HFFc6 (cell line): ENCODE results near the gene FXR2. TPM values are rescaled to one million over a fixed set of nuclear protein-coding genes. Genes with fewer than 3 reads are reported as not detected.

Experiments
- DNase-seq: peaks from one replicate; pipeline ENCODE4 v3.0.0-alpha.2; 2018
- H3K27ac Mint-ChIP-seq: 2 replicates; pipeline ENCODE4 v1.8.0; 2020; ENCODE audit warnings: mild to moderate bottlenecking, mixed read lengths
- H3K27me3 Mint-ChIP-seq: 2 replicates; pipeline ENCODE4 v1.8.0; 2021; ENCODE audit warnings: mild to moderate bottlenecking, moderate library complexity, mixed read lengths; ENCODE audit not compliant: insufficient read depth
- H3K36me3 Mint-ChIP-seq: 2 replicates; pipeline ENCODE4 v1.8.0; 2021; ENCODE audit warnings: low read depth, mixed read lengths
- H3K4me1 Mint-ChIP-seq: 2 replicates; pipeline ENCODE4 v1.8.0; 2020; ENCODE audit warnings: low read depth, mixed read lengths
- H3K4me3 Mint-ChIP-seq: 2 replicates; pipeline ENCODE4 v1.8.0; 2020; ENCODE audit warnings: mild to moderate bottlenecking, moderate library complexity, mixed read lengths
- H3K9me3 Mint-ChIP-seq: 2 replicates; pipeline ENCODE4 v1.8.0; 2020; ENCODE audit warnings: mild to moderate bottlenecking, mixed read lengths
- total RNA-seq, 6 experiments: library from RNA; stranded (reverse); fragmentation: NEBNext Ultra II Directional; extraction: Animal tissue kit (Norgen Biotek cat#: 25700); gene quantifications; 2 replicates in 1 of 6; 3 replicates in 5 of 6; pipeline ENCODE4 v1.2.3, GENCODE V29; 2021
- TF ChIP-seq, protein P1 (sequence below): fragments of 200-600 bp; sonication (generic); IDR thresholded peaks from 2 replicates; pipeline ENCODE4 v1.5.0; 2021; ENCODE audit warnings: antibody characterized with exemption, mild to moderate bottlenecking

Gene FXR2
- total RNA-seq, 6 experiments from 2014 or later = 49.3 to 62.3 (median 51.5) TPM

DNA sequence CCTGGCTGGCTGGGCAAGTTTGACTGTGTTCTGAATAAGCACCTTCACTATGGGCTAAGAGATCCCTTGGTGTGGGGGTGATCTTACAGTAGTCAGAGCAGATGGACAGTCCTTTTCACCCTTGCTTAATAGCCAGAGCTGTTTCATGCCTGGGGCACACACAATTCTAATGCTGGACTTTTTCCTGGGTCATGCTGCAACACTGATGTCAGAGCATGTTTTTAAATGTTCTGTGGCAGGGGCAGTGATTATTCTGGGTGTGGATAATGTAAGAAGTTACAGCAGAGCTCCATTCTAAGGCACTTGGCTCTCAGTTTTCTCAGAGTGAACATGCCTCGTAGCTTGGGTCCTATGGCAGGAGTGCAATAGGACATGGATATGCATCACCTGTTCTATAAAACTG is 39.2 kb downstream of the FXR2 start:
- Mint-ChIP-seq H3K4me3 (peak overlapping the region; percentile 94), H3K27me3 (peaks cover 70% of the 10 kb centered on the region), H3K4me1 (peaks cover 82% of the 10 kb centered on the region), H3K27ac (peak overlapping the region; percentile 97), H3K36me3 (peaks cover 78% of the 10 kb centered on the region), H3K9me3 (peaks cover 15% of the 10 kb centered on the region)
- TF ChIP-seq, protein P1, sequence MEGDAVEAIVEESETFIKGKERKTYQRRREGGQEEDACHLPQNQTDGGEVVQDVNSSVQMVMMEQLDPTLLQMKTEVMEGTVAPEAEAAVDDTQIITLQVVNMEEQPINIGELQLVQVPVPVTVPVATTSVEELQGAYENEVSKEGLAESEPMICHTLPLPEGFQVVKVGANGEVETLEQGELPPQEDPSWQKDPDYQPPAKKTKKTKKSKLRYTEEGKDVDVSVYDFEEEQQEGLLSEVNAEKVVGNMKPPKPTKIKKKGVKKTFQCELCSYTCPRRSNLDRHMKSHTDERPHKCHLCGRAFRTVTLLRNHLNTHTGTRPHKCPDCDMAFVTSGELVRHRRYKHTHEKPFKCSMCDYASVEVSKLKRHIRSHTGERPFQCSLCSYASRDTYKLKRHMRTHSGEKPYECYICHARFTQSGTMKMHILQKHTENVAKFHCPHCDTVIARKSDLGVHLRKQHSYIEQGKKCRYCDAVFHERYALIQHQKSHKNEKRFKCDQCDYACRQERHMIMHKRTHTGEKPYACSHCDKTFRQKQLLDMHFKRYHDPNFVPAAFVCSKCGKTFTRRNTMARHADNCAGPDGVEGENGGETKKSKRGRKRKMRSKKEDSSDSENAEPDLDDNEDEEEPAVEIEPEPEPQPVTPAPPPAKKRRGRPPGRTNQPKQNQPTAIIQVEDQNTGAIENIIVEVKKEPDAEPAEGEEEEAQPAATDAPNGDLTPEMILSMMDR = no peak
- DNase-seq = no peak

DNA sequence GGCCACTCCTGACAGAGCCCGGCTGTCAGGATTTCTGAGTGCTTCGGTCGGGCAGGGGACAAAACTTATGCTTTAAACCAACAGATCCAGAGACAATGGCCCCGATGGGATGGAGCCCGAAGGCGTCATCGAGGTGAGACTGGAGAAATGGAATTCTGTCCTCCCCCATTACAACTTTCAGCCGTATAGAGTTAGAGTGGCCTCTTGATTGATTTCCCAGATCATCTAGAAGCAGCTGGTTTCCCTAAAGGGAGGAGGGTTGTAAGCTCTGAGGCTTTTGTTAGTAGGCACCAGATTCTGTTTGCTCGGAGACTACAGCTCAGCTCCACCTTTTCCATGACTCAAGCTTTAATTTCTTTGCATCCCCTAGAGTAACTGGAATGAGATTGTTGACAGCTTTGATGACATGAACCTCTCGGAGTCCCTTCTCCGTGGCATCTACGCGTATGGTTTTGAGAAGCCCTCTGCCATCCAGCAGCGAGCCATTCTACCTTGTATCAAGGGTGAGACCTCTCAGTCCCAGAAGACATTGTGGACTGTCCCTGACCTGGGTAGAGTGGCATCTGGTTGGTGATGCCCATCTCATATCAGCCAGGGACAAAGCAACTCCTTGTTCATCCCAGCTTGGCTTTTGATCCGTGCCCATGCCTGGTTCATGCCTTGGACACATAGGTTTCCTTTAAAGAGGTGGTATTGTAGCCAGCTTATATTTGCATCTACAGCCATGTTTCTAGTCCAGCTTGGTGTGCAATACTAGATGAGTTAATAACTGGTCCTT is 40.3 kb downstream of the FXR2 start:
- H3K36me3 Mint-ChIP-seq = peaks cover 83% of the 10 kb centered on the region
- H3K27ac Mint-ChIP-seq = peak overlapping the region; percentile 97
- peaks cover 9% of the 10 kb centered on the region for H3K9me3 Mint-ChIP-seq
- DNase-seq = no peak
- H3K27me3 Mint-ChIP-seq = peaks cover 59% of the 10 kb centered on the region
- peaks cover 71% of the 10 kb centered on the region for H3K4me1 Mint-ChIP-seq
- TF ChIP-seq, protein P1 = no peak
- H3K4me3 Mint-ChIP-seq = peak overlapping the region; percentile 94

DNA sequence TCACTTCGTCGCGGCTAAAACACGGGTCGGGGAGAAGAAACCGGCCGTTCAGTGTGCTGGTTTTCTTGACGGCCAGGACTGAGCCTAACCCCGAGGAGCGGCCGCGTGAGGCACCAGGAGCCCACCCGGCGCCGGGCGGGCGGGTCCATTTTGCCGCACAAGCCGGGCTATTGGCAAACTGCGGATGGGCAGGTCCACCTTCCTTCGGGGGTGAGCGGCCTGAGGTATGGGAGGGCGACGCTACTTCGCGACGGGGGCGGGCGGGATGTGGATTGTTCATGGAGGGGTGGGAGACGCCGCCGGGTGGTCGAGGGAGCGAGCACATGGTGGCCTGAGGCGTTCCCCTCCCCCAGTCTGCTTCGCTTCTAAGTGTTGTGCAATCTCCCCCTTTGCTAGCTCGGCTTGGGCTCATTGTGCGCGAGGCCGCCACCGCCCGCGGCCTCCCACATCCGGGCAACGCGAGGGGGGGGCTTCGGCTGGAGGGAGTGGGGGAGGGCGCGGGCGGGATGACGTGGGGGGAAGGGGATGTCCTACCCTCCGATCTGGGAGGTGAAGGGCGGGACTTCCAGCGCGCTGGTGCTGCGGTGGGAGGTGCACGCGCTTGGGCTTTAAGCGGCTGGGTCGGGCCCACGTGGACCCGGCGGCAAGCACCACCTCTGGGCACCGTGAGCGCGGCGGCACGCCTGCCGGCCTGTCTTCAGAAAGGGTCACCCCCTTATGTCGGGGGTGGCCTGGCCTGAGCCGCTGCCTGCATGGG is 41.2 kb downstream of the FXR2 start:
- DNase-seq = peak; percentile 78
- peaks cover 63% of the 10 kb centered on the region for H3K4me1 Mint-ChIP-seq
- peaks cover 9% of the 10 kb centered on the region for H3K9me3 Mint-ChIP-seq
- TF ChIP-seq, protein P1 = no peak
- peaks cover 84% of the 10 kb centered on the region for H3K36me3 Mint-ChIP-seq
- H3K27ac Mint-ChIP-seq = peak overlapping the region; percentile 97
- H3K27me3 Mint-ChIP-seq = peaks cover 51% of the 10 kb centered on the region
- peak overlapping the region; percentile 94 for H3K4me3 Mint-ChIP-seq

DNA sequence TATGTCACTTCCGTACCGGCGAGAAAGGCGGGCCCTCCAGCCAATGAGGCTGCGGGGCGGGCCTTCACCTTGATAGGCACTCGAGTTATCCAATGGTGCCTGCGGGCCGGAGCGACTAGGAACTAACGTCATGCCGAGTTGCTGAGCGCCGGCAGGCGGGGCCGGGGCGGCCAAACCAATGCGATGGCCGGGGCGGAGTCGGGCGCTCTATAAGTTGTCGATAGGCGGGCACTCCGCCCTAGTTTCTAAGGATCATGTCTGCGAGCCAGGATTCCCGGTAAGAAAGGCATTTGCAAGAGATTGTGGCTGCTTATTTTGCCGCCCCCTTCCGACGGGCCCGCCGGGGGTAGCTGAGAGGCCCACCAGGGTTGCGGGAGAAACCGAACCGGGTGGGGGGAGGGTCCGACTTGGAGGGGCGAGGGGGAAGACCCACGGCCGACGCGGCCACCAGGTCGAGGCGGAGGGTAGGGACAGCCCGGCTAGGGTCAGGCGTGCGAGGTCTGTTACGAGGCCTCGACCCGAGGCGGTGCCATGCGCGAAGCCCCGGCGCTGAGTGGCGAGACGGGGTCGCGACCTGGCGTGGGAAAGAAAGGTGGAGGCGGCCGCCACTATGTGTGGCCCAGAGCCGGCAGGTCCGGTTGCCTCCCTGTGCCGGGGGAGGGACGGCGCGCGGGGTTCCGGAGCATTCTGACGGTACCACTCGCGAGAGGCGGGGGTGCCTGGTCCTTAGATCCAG is 41.9 kb downstream of the FXR2 start:
- Mint-ChIP-seq H3K9me3 (peaks cover 9% of the 10 kb centered on the region), H3K4me3 (peak overlapping the region; percentile 94), H3K4me1 (peaks cover 56% of the 10 kb centered on the region), H3K27me3 (peaks cover 44% of the 10 kb centered on the region), H3K36me3 (peaks cover 79% of the 10 kb centered on the region), H3K27ac (peak overlapping the region; percentile 97)
- DNase-seq = peak; percentile 100
- TF ChIP-seq, protein P1 = peak; percentile 43

DNA sequence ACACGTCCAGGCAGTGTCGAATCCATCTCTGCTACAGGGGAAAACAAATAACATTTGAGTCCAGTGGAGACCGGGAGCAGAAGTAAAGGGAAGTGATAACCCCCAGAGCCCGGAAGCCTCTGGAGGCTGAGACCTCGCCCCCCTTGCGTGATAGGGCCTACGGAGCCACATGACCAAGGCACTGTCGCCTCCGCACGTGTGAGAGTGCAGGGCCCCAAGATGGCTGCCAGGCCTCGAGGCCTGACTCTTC is 42.4 kb downstream of the FXR2 start:
- peak overlapping the region; percentile 97 for H3K27ac Mint-ChIP-seq
- TF ChIP-seq, protein P1 = no peak
- H3K4me3 Mint-ChIP-seq = peak overlapping the region; percentile 94
- H3K27me3 Mint-ChIP-seq = peaks cover 40% of the 10 kb centered on the region
- no peak for DNase-seq
- H3K9me3 Mint-ChIP-seq = peaks cover 9% of the 10 kb centered on the region
- peaks cover 56% of the 10 kb centered on the region for H3K4me1 Mint-ChIP-seq
- H3K36me3 Mint-ChIP-seq = peaks cover 79% of the 10 kb centered on the region
